GDM1 (cell line): ENCODE data around the gene ACP4.

Experiments used
- DNase-seq: peaks from one replicate; lab custom pipeline; 2025; lab: John Stamatoyannopoulos, UW

ACP4 gene

GRCh38 chr19:50823389-50824042 is 33.3 kb downstream of the ACP4 start, which contains the start of gene KLK1:
TSS of gene KLK1 (minus strand) at chr19:50823787. CDS start at chr19:50823748, 39 bp downstream.
- DNase-seq: no peak

- no peak for DNase-seq
Observed at GRCh38 chr19:50826492-50827240, 36.5 kb downstream of the ACP4 start.

- DNase-seq: no peak
Observed at GRCh38 chr19:50827476-50827875, 37.3 kb downstream of the ACP4 start.

GRCh38 chr19:50829801-50830200 is 39.6 kb downstream of the ACP4 start:
- no peak for DNase-seq

GRCh38 chr19:50830266-50831025 is 40.2 kb downstream of the ACP4 start:
- DNase-seq: no peak

- DNase-seq: no peak
Observed at GRCh38 chr19:50831026-50831396, 40.8 kb downstream of the ACP4 start.

GRCh38 chr19:50832666-50833065 is 42.5 kb downstream of the ACP4 start:
- no peak for DNase-seq

GRCh38 chr19:50833117-50833801 is 43.0 kb downstream of the ACP4 start, which contains the start of gene KLK15:
TSS of gene KLK15 (minus strand) at chr19:50833574. CDS start at chr19:50831492, 2,082 bp downstream.
- no peak for DNase-seq

- DNase-seq: no peak
Observed at GRCh38 chr19:50833802-50834167, 43.6 kb downstream of the ACP4 start.

- DNase-seq: no peak
Observed at GRCh38 chr19:50835103-50835784, 45.0 kb downstream of the ACP4 start.

GRCh38 chr19:50835785-50836542 is 45.7 kb downstream of the ACP4 start:
- DNase-seq: peak; percentile 24

- no peak for DNase-seq
Observed at GRCh38 chr19:50836543-50837195, 46.5 kb downstream of the ACP4 start.

- no peak for DNase-seq
Observed at GRCh38 chr19:50837300-50837699, 47.1 kb downstream of the ACP4 start.

- no peak for DNase-seq
Observed at GRCh38 chr19:50838239-50838638, 48.0 kb downstream of the ACP4 start.

GRCh38 chr19:50839712-50840655 is 49.8 kb downstream of the ACP4 start:
- no peak for DNase-seq

GRCh38 chr19:50842130-50842529 is 51.9 kb downstream of the ACP4 start:
- no peak for DNase-seq

GRCh38 chr19:50843205-50843604 is 53.0 kb downstream of the ACP4 start:
- DNase-seq: no peak

GRCh38 chr19:50843701-50844221 is 53.5 kb downstream of the ACP4 start:
- no peak for DNase-seq
